A673 (cell line): Measurements from ENCODE around the gene SSUH2. TPM values are rescaled to one million over a fixed set of nuclear protein-coding genes. Genes with fewer than 3 reads are reported as not detected.
A peak's percentile ranks its signal among the peaks of the same experiment; 100 is the strongest.

ENCODE experiments used
- BruUV-seq: library from RNA; stranded (reverse); fragments of 400-500 nt; replicated peaks from 2 replicates; lab custom pipeline; 2021; lab: Mats Ljungman, UMichigan
- CTCF ChIA-PET: fragments of 300-600 bp; sonication (Branson Sonifier 250); formaldehyde crosslinking; loops from one replicate; lab custom pipeline; 2022; ENCODE audit warnings: antibody characterized with exemption; lab: Charles Lee
- POLR2A ChIA-PET: fragments of 300-600 bp; sonication (Branson Sonifier 250); formaldehyde crosslinking; loops from one replicate; lab custom pipeline; 2022; ENCODE audit warnings: antibody characterized with exemption; ENCODE audit not compliant: low non-redundant PET; lab: Charles Lee
- DNase-seq: peaks from one replicate; pipeline ENCODE4 v3.0.0-alpha.2; 2015; ENCODE audit warnings: low spot score
- H3K27ac ChIP-seq: fragments of 200-600 bp; sonication (generic); 2 replicates; pipeline ENCODE4 v1.5.1; 2016; ENCODE audit warnings: mixed run types, low read depth, mild to moderate bottlenecking, mixed read lengths, antibody characterized with exemption, low read length; ENCODE audit not compliant: poor library complexity, severe bottlenecking
- H3K27me3 ChIP-seq: fragments of 200-600 bp; sonication (generic); replicated peaks from 2 replicates; pipeline ENCODE4 v1.6.1; 2017; ENCODE audit warnings: mixed run types, low read depth, mild to moderate bottlenecking, mixed read lengths, antibody characterized with exemption, low read length; ENCODE audit not compliant: insufficient read depth, poor library complexity
- H3K36me3 ChIP-seq: fragments of 200-600 bp; sonication (generic); 2 replicates; pipeline ENCODE4 v1.6.1; 2016; ENCODE audit warnings: mixed run types, mild to moderate bottlenecking, mixed read lengths, antibody characterized with exemption, low read length; ENCODE audit not compliant: insufficient read depth, poor library complexity, severe bottlenecking
- H3K4me1 ChIP-seq: fragments of 200-600 bp; sonication (generic); 2 replicates; pipeline ENCODE4 v1.6.1; 2017; ENCODE audit warnings: mixed run types, mild to moderate bottlenecking, mixed read lengths, antibody characterized with exemption, low read length; ENCODE audit not compliant: insufficient read depth, poor library complexity, severe bottlenecking
- H3K4me3 ChIP-seq: fragments of 200-600 bp; sonication (generic); 2 replicates; pipeline ENCODE4 v1.5.1; 2016; ENCODE audit warnings: low read depth, mixed run types, mild to moderate bottlenecking, mixed read lengths, low read length; ENCODE audit not compliant: poor library complexity, severe bottlenecking
- H3K9me3 ChIP-seq: fragments of 200-600 bp; sonication (generic); 2 replicates; pipeline ENCODE4 v1.6.1; 2016; ENCODE audit warnings: mixed run types, low read depth, mild to moderate bottlenecking, mixed read lengths, antibody characterized with exemption, low read length; ENCODE audit not compliant: poor library complexity, severe bottlenecking
- CTCF ChIP-seq: fragments of 300-800, 200-600 bp; sonication (generic); conservative IDR thresholded peaks from 2 replicates; pipeline ENCODE4 v1.5.1; 2017; ENCODE audit warnings: low read depth, mild to moderate bottlenecking, antibody characterized with exemption, low read length, moderate library complexity, mixed read lengths
- EZH2 ChIP-seq: fragments of 200-600 bp; sonication (generic); IDR thresholded peaks from 2 replicates; pipeline ENCODE4 v1.6.1; 2017; ENCODE audit warnings: borderline replicate concordance, low read depth, mild to moderate bottlenecking, mixed read lengths, antibody characterized with exemption, low read length; ENCODE audit not compliant: poor library complexity, severe bottlenecking
- intact Hi-C: fragments of 100-400 bp; cut with micrococcal nuclease; formaldehyde crosslinking; loops from one replicate; pipeline ENCODE4 v1.10.0; 2022; ENCODE audit not compliant: unreplicated experiment
- total RNA-seq: library from RNA; stranded (reverse); gene quantifications from 2 replicates; pipeline ENCODE4 v1.2.3, GENCODE V29; 2021

Gene SSUH2
- total RNA-seq, 1 experiment from 2014 or later, result 3.6 TPM

GRCh38 chr3:8652324-8652987, 7.9 kb upstream of the SSUH2 start:
- POLR2A ChIA-PET, result no interaction called here
- H3K27me3 ChIP-seq, result no peaks in the 10 kb centered on the region
- no TSS peak for BruUV-seq
- no peaks in the 10 kb centered on the region for H3K36me3 ChIP-seq
- CTCF ChIA-PET, result no interaction called here
- TF ChIP-seq EZH2 (no peak), CTCF (no peak)
- no peaks in the 10 kb centered on the region for H3K9me3 ChIP-seq
- no peak overlapping the region for H3K4me3 ChIP-seq
- DNase-seq, result no peak
- H3K4me1 ChIP-seq, result peaks cover 13% of the 10 kb centered on the region
- no peak overlapping the region for H3K27ac ChIP-seq
- intact Hi-C loops, result no loop called here

GRCh38 chr3:8651418-8652323, 7.1 kb upstream of the SSUH2 start:
- POLR2A ChIA-PET, result no interaction called here

More at GRCh38 chr3:8651418-8652323, 7.1 kb upstream of the SSUH2 start:
- BruUV-seq, result no TSS peak
- Histone ChIP-seq H3K36me3 (no peaks in the 10 kb centered on the region), H3K4me3 (no peak overlapping the region), H3K4me1 (peaks cover 13% of the 10 kb centered on the region), H3K27ac (no peak overlapping the region), H3K27me3 (no peaks in the 10 kb centered on the region), H3K9me3 (no peaks in the 10 kb centered on the region)
- DNase-seq, result peak; percentile 17
- CTCF ChIA-PET, result no interaction called here
- no peak for TF ChIP-seq EZH2
- no peak for TF ChIP-seq CTCF
- intact Hi-C loops, result no loop called here
